Cardiac fibroblast (primary cell): Measurements from ENCODE around the gene MAPKAPK3.

ENCODE experiments used
- DNase-seq, 2 donors: peaks; one replicate each; pipeline versions ENCODE4 v3.0.0 to v3.0.0-alpha.2; 2010; ENCODE audit warnings: low read depth in 2 of 2
- H3K4me3 ChIP-seq, 2 donors: replicated peaks in 1 of 2; 1 replicate in 1 of 2; 2 replicates in 1 of 2; pipeline ENCODE4 v1.5.1; 2011; ENCODE audit warnings: low read depth in 2 of 2, low read length in 2 of 2, mild to moderate bottlenecking in 2 of 2, moderate library complexity in 1 of 2
- CTCF ChIP-seq: IDR thresholded peaks from one replicate; pipeline ENCODE4 v1.5.1; 2011; ENCODE audit warnings: low read depth, mild to moderate bottlenecking, low read length, inconsistent platforms

Gene MAPKAPK3

GRCh38 chr3:50635066-50635465, 18.1 kb downstream of the MAPKAPK3 start:
- no peak overlapping the region for H3K4me3 ChIP-seq
- TF ChIP-seq CTCF: no peak
- no peak for DNase-seq

GRCh38 chr3:50637011-50637410, 20.1 kb downstream of the MAPKAPK3 start:
- H3K4me3 ChIP-seq: no peak overlapping the region
- no peak for TF ChIP-seq CTCF
- no peak for DNase-seq

- no peak overlapping the region for H3K4me3 ChIP-seq
- DNase-seq: no peak
- no peak for TF ChIP-seq CTCF
These were observed 21.0 kb downstream of the MAPKAPK3 start for GRCh38 chr3:50637945-50638344.

- TF ChIP-seq CTCF: no peak
- DNase-seq: peak; percentile 36 to 53
- H3K4me3 ChIP-seq: no peak overlapping the region
These were observed 22.1 kb downstream of the MAPKAPK3 start for GRCh38 chr3:50639055-50639494.

GRCh38 chr3:50642382-50642781, 25.4 kb downstream of the MAPKAPK3 start:
- TF ChIP-seq CTCF: no peak
- no peak overlapping the region for H3K4me3 ChIP-seq
- no peak for DNase-seq

- peak in 1 of 2 donors; percentile 36 for DNase-seq
These were observed 27.6 kb downstream of the MAPKAPK3 start for GRCh38 chr3:50644561-50644960.

More at GRCh38 chr3:50644561-50644960, 27.6 kb downstream of the MAPKAPK3 start:
- no peak for TF ChIP-seq CTCF
- H3K4me3 ChIP-seq: no peak overlapping the region
